Lower lobe of right lung (tissue), 2 donors: ENCODE measurements around the gene SORBS2. TPM values are rescaled to one million over a fixed set of nuclear protein-coding genes. Genes with fewer than 3 reads are reported as not detected.

Experiments
- ATAC-seq, 2 donors: fragments of 200-7000 bp; cut with Tn5 transposase; one replicate each; pipeline ENCODE4 v1.9.1; 2020 to 2022; ENCODE audit warnings: mild to moderate bottlenecking in 2 of 2, moderate library complexity in 2 of 2
- DNase-seq: peaks from one replicate; pipeline ENCODE4 v3.0.0-alpha.2; 2020
- H3K27ac ChIP-seq: fragments of 200-600 bp; one replicate; pipeline ENCODE4 v1.8.0; 2022
- H3K27me3 ChIP-seq: fragments of 200-600 bp; one replicate; pipeline ENCODE4 v1.8.0; 2022; ENCODE audit warnings: low read depth
- H3K36me3 ChIP-seq: fragments of 200-600 bp; one replicate; pipeline ENCODE4 v1.8.0; 2022; ENCODE audit warnings: mild to moderate bottlenecking
- H3K4me1 ChIP-seq: fragments of 200-600 bp; one replicate; pipeline ENCODE4 v1.8.0; 2022
- H3K4me3 ChIP-seq: fragments of 200-600 bp; one replicate; pipeline ENCODE4 v1.8.0; 2022; ENCODE audit warnings: mild to moderate bottlenecking
- H3K9me3 ChIP-seq: fragments of 200-600 bp; one replicate; pipeline ENCODE4 v1.8.0; 2022
- CTCF ChIP-seq: fragments of 200-600 bp; IDR thresholded peaks from one replicate; pipeline ENCODE4 v1.8.0; 2022; ENCODE audit warnings: antibody characterized with exemption, mild to moderate bottlenecking
- intact Hi-C: fragments of 100-400 bp; cut with DNase I; formaldehyde crosslinking; loops from one replicate; pipeline ENCODE4 v1.11.0; 2022
- total RNA-seq: library from RNA; stranded (reverse); fragmentation: NEBNext Ultra II Directional; extraction: Animal tissue kit (Norgen Biotek cat#: 25700); gene quantifications from one replicate; pipeline ENCODE4 v1.2.1, GENCODE V29; 2021
- donor health status: DM: no; HTN: yes; CAD: no; lungs with severe emphysema.

SORBS2 gene
- total RNA-seq, 1 donor from 2014 or later, result 49.3 TPM

GRCh38 chr4:185573651-185574199 lies 238.3 kb downstream of the SORBS2 start:
- Histone ChIP-seq H3K4me1 (peaks cover under 1% of the 10 kb centered on the region), H3K27me3 (no peaks in the 10 kb centered on the region), H3K9me3 (no peaks in the 10 kb centered on the region), H3K27ac (no peak overlapping the region), H3K4me3 (no peak overlapping the region), H3K36me3 (no peaks in the 10 kb centered on the region)
- TF ChIP-seq CTCF, result no peak
- ATAC-seq, result peak; percentile 41 to 60
- DNase-seq, result no peak
- intact Hi-C loops, result no loop called here

GRCh38 chr4:185570727-185571126 lies 241.3 kb downstream of the SORBS2 start:
- intact Hi-C loops, result no loop called here

GRCh38 chr4:185567381-185568376 lies 244.3 kb downstream of the SORBS2 start:
- intact Hi-C loops, result no loop called here
- no peaks in the 10 kb centered on the region for H3K9me3 ChIP-seq
- H3K4me1 ChIP-seq, result peaks cover 20% of the 10 kb centered on the region
- DNase-seq (no peak), ATAC-seq (peak; percentile 73 to 81)
- no peak overlapping the region for H3K4me3 ChIP-seq
- H3K36me3 ChIP-seq, result no peaks in the 10 kb centered on the region
- peak overlapping the region; percentile 84 for H3K27ac ChIP-seq
- no peak for TF ChIP-seq CTCF
- H3K27me3 ChIP-seq, result no peaks in the 10 kb centered on the region

More at GRCh38 chr4:185570727-185571126, 241.3 kb downstream of the SORBS2 start:
- TF ChIP-seq CTCF, result no peak
- no peak for ATAC-seq
- Histone ChIP-seq H3K27me3 (no peaks in the 10 kb centered on the region), H3K27ac (no peak overlapping the region), H3K9me3 (no peaks in the 10 kb centered on the region), H3K36me3 (no peaks in the 10 kb centered on the region), H3K4me1 (peaks cover 20% of the 10 kb centered on the region), H3K4me3 (no peak overlapping the region)
- no peak for DNase-seq

GRCh38 chr4:185566972-185567371 lies 245.0 kb downstream of the SORBS2 start:
- Histone ChIP-seq H3K27ac (peak overlapping the region; percentile 84), H3K27me3 (no peaks in the 10 kb centered on the region), H3K9me3 (no peaks in the 10 kb centered on the region), H3K36me3 (no peaks in the 10 kb centered on the region), H3K4me1 (peaks cover 20% of the 10 kb centered on the region), H3K4me3 (no peak overlapping the region)
- intact Hi-C loops, result no loop called here
- TF ChIP-seq CTCF, result no peak
- ATAC-seq (peak; percentile 88 to 93), DNase-seq (no peak)

GRCh38 chr4:185566425-185566824 lies 245.6 kb downstream of the SORBS2 start:
- peaks cover 20% of the 10 kb centered on the region for H3K4me1 ChIP-seq
- DNase-seq (no peak), ATAC-seq (peak in 1 of 2 donors; percentile 13)
- peak overlapping the region; percentile 84 for H3K27ac ChIP-seq
- no peaks in the 10 kb centered on the region for H3K36me3 ChIP-seq
- H3K9me3 ChIP-seq, result no peaks in the 10 kb centered on the region
- TF ChIP-seq CTCF, result no peak
- intact Hi-C loops, result no loop called here
- H3K4me3 ChIP-seq, result no peak overlapping the region
- no peaks in the 10 kb centered on the region for H3K27me3 ChIP-seq
